ENCODE results near the gene SAPCD1. TPM values are rescaled to one million over a fixed set of nuclear protein-coding genes. Genes with fewer than 3 reads are reported as not detected.

The SAPCD1 gene
- total and polyA plus RNA-seq, 2 experiments from 2014 or later: 2.1 to 11.6 TPM

DNA sequence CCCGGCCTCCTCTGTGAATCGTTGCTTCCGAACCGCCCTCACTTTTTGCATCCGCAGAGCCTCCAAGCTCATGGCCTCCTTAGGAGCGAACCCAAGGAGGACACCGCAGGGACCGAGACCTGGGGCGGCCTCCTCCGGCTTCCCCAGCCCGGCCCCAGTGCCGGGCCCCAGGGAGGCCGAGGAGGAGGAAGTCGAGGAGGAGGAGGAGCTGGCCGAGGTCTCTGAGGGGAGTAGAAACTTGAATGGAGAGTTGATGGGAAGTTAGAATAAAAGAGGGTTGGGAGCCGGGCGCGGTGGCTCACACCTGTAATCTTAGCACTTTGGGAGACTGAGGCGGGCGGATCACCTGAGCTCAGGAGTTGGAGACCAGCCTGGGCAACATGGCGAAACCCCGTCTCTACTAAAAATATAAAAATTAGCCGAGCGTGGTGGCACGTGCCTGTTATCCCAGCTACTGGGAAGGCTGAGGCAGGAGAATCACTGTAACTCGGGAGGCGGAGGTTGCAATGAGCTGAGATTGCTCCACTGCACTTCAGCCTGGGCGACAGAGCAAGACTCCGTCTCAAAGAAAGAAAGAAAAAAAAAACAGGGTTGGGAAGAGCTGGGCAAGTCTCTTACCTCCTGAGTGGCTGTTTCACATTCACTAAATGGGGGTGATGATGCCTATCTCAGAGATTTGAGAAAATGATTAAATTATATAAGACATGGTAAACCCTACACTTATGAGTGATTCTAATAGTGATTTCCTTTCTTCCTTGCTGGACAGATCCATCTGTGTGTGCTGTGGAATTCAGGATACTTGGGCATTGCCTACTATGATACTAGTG, 21.8 kb upstream of the SAPCD1 start:
- TF ChIP-seq, protein P1, sequence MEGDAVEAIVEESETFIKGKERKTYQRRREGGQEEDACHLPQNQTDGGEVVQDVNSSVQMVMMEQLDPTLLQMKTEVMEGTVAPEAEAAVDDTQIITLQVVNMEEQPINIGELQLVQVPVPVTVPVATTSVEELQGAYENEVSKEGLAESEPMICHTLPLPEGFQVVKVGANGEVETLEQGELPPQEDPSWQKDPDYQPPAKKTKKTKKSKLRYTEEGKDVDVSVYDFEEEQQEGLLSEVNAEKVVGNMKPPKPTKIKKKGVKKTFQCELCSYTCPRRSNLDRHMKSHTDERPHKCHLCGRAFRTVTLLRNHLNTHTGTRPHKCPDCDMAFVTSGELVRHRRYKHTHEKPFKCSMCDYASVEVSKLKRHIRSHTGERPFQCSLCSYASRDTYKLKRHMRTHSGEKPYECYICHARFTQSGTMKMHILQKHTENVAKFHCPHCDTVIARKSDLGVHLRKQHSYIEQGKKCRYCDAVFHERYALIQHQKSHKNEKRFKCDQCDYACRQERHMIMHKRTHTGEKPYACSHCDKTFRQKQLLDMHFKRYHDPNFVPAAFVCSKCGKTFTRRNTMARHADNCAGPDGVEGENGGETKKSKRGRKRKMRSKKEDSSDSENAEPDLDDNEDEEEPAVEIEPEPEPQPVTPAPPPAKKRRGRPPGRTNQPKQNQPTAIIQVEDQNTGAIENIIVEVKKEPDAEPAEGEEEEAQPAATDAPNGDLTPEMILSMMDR (IDR thresholded peaks at IDR 0.05; ENCODE audit: low read depth, low read length): no peak
- H3K4me1 ChIP-seq (ENCODE audit: low read depth): peaks cover 24% of the 10 kb centered on the region

DNA sequence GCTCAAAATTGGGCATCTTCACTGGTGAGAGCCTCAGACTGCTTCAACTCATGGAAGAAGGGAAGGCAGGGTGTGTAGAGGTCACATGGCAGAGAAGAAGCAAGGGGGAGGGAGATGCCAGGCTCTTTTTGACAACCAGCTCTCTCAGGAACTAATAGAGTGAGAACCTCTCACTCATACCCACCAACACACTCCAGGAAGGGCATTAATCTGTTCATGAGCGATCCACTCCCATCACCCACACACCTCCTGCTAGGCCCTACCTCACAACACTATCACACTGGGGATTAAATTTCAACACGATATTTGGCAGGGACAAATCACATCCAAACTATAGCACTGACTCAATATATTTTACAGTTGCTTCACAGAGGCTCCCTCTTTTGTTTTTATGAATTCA, 20.6 kb upstream of the SAPCD1 start:
- Histone ChIP-seq H3K27me3 (no peaks in the 10 kb centered on the region), H3K27ac (no peak overlapping the region), H3K9me3 (ENCODE audit: low read depth) (no peaks in the 10 kb centered on the region), H3K4me1 (ENCODE audit: low read depth) (peaks cover 21% of the 10 kb centered on the region), H3K36me3 (no peaks in the 10 kb centered on the region), H3K4me3 (no peak overlapping the region)
- TF ChIP-seq, protein P1 (IDR thresholded peaks at IDR 0.05; ENCODE audit: low read depth, low read length): no peak
- no peak for DNase-seq (ENCODE audit: low read depth in 1 of 2, low spot score in 1 of 2)

More for the DNA sequence above, 21.8 kb upstream of the SAPCD1 start:
- H3K9me3 ChIP-seq (ENCODE audit: low read depth): no peaks in the 10 kb centered on the region
- H3K27me3 ChIP-seq: no peaks in the 10 kb centered on the region
- no peak for DNase-seq (ENCODE audit: low read depth in 1 of 2, low spot score in 1 of 2)
- H3K27ac ChIP-seq: no peak overlapping the region
- no peaks in the 10 kb centered on the region for H3K36me3 ChIP-seq
- peak overlapping the region; percentile 55 for H3K4me3 ChIP-seq

DNA sequence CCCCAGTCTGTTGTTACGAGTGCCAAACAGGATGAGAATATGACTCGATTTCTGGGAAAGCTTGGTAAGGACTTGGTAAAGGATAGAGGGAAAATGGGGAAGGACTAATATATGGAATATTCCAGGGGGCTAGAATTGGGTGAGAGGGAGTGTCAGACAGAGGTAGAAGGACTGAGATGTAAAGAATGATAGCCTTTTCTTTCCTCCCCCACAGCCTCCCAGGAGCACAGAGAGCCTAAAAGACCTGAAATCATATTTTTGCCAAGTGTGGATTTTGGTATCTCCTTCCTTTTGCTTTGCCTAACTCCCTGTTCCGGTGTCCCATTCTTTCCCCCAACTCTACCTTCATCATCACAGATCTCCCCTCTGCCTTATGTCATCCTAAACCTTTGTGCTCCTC, 19.6 kb upstream of the SAPCD1 start:
- Histone ChIP-seq H3K9me3 (ENCODE audit: low read depth) (no peaks in the 10 kb centered on the region), H3K27ac (no peak overlapping the region), H3K4me1 (ENCODE audit: low read depth) (peaks cover 12% of the 10 kb centered on the region), H3K36me3 (no peaks in the 10 kb centered on the region), H3K4me3 (no peak overlapping the region), H3K27me3 (no peaks in the 10 kb centered on the region)
- DNase-seq (ENCODE audit: low read depth in 1 of 2, low spot score in 1 of 2): no peak
- TF ChIP-seq, protein P1 (IDR thresholded peaks at IDR 0.05; ENCODE audit: low read depth, low read length): no peak

- Histone ChIP-seq H3K4me1 (ENCODE audit: low read depth) (peaks cover 4% of the 10 kb centered on the region), H3K9me3 (ENCODE audit: low read depth) (no peaks in the 10 kb centered on the region), H3K27ac (no peak overlapping the region), H3K36me3 (no peaks in the 10 kb centered on the region), H3K27me3 (no peaks in the 10 kb centered on the region), H3K4me3 (no peak overlapping the region)
- DNase-seq (ENCODE audit: low read depth in 1 of 2, low spot score in 1 of 2): no peak
- TF ChIP-seq, protein P1 (IDR thresholded peaks at IDR 0.05; ENCODE audit: low read depth, low read length): no peak
Measured at GRCh38 chr6:31744422-31744821, 18.0 kb upstream of the SAPCD1 start.

DNA sequence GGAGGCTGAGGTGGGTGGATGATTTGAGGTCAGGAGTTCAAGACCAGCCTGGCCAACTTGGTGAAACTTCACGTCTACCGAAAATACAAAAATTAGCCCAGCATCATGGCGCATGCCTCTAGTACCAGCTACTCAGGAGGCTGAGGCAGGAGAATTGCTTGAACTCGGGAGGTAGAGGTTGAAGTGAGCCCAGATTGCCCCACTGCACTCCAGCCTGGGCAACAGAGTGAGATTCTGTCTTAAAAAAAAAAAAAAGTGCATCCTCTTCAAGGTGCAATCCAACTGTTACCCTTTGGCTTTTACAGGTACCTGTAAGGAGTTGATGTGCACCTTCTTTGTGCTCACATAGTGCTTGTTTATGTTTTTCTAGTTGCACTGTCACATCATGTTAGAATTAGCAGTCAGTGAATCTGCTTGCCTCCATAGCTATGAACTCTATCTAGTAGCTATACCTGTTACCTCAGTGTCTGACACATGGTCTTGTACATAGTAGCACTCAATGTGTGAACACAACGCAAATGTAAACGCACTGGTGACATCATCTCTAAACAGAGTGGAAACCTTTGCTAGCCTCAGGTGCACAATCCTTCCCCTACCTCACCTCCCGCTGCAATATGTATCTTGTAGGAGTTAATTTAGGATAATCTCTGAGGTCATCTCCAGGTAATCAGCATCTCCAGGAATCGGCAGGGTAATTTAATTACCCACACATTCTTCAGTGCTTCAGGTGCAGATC, 13.0 kb upstream of the SAPCD1 start:
- no peak for DNase-seq (ENCODE audit: low read depth in 1 of 2, low spot score in 1 of 2)
- TF ChIP-seq, protein P1 (IDR thresholded peaks at IDR 0.05; ENCODE audit: low read depth, low read length): no peak
- no peaks in the 10 kb centered on the region for H3K4me1 ChIP-seq (ENCODE audit: low read depth)
- no peaks in the 10 kb centered on the region for H3K27me3 ChIP-seq
- no peak overlapping the region for H3K27ac ChIP-seq
- no peak overlapping the region for H3K4me3 ChIP-seq
- no peaks in the 10 kb centered on the region for H3K9me3 ChIP-seq (ENCODE audit: low read depth)
- no peaks in the 10 kb centered on the region for H3K36me3 ChIP-seq
